Peyer's patch (tissue), 4 donors: ENCODE results near the gene GDPD5. TPM values are rescaled to one million over a fixed set of nuclear protein-coding genes. Genes with fewer than 3 reads are reported as not detected.

ENCODE experiments used
- DNase-seq, 3 donors: peaks; one replicate each; pipeline ENCODE4 v3.0.0-alpha.2; 2017 to 2019
- H3K27ac ChIP-seq, 4 donors: fragments of 200-600 bp; sonication (generic); one replicate each; pipeline ENCODE4 v1.5.1; 2016 to 2019
- H3K27me3 ChIP-seq, 2 donors: fragments of 200-600 bp; sonication (generic); one replicate each; pipeline ENCODE4 v1.5.1; 2019
- H3K36me3 ChIP-seq, 3 donors: fragments of 200-600 bp; sonication (generic); one replicate each; pipeline ENCODE4 v1.5.1; 2016 to 2019
- H3K4me1 ChIP-seq, 4 donors: fragments of 200-600 bp; sonication (generic); one replicate each; pipeline ENCODE4 v1.5.1; 2016 to 2019
- H3K4me3 ChIP-seq, 4 donors: fragments of 200-600 bp; sonication (generic); 1 replicate in 3 of 4; 2 replicates in 1 of 4; pipeline ENCODE4 v1.5.1; 2016 to 2019; ENCODE audit warnings: mild to moderate bottlenecking in 1 of 4
- H3K9me3 ChIP-seq, 4 donors: fragments of 200-600 bp; sonication (generic); one replicate each; pipeline ENCODE4 v1.5.1; 2016 to 2019; ENCODE audit warnings: mild to moderate bottlenecking in 1 of 4
- POLR2A ChIP-seq, 2 donors: fragments of 450-650 bp; IDR thresholded peaks; one replicate each; pipeline ENCODE4 v1.5.1; 2017; ENCODE audit warnings: antibody characterized with exemption in 2 of 2, mild to moderate bottlenecking in 2 of 2, moderate library complexity in 2 of 2
- total RNA-seq, 4 donors: library from RNA; depleted of rRNA; stranded (reverse); fragments of >200 nt; gene quantifications; one replicate each; pipeline ENCODE4 v1.1.0, GENCODE V29; 2016
- TF ChIP-seq, protein P1 (sequence below), 6 experiments: fragments of 450-650 bp in 4 of 6; fragments of 200-600 bp in 2 of 6; sonication (generic) in 1 of 6; IDR thresholded peaks; one replicate each; pipeline ENCODE4 v1.5.1; 2017 to 2019; ENCODE audit warnings: antibody characterized with exemption in 6 of 6, mild to moderate bottlenecking in 3 of 6, moderate library complexity in 1 of 6

GDPD5 gene
- total RNA-seq, 4 donors from 2014 or later: 2.5 to 48.9 (median 22.2) TPM

DNA sequence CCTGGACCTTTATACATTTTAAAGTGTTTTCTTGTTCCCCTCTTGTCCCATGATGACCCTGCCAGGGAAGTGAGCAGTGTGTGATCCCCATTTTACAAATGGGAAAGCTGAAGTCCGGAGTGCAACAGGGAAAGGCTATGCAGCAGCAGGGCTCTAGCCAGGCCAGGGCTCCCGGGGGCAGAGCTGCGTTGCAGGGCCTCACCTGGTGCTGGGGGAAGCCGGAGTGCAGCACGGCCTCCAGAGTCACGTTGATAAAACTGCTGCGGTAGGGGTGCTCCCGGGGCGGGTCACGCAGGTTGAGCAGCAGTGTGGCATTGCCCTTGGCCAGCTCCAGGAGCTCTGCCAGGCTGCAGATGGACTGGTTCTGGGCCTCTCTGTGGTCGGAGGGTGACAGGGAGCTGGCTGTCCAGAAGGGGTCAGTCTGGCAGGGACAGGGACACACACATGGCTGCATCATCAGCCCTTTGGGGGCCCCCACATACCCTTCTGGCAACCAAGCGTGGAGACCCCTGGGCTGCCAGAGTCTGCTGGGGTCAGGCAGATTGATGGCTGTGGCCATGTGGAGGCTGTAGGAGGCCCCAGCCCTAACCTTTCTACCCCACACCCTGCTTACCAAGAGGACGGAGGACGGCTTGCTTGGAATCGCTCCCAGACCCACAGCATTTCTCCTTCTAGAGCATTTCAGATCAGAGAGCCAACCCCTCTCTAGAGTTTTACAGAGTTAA, 83.4 kb downstream of the GDPD5 start:
- no peak overlapping the region for H3K27ac ChIP-seq
- no peaks in the 10 kb centered on the region for H3K4me1 ChIP-seq
- no peaks in the 10 kb centered on the region for H3K27me3 ChIP-seq
- DNase-seq: no peak
- H3K9me3 ChIP-seq: no peaks in the 10 kb centered on the region
- no peak for TF ChIP-seq POLR2A (IDR thresholded peaks at IDR 0.05)
- TF ChIP-seq, protein P1, sequence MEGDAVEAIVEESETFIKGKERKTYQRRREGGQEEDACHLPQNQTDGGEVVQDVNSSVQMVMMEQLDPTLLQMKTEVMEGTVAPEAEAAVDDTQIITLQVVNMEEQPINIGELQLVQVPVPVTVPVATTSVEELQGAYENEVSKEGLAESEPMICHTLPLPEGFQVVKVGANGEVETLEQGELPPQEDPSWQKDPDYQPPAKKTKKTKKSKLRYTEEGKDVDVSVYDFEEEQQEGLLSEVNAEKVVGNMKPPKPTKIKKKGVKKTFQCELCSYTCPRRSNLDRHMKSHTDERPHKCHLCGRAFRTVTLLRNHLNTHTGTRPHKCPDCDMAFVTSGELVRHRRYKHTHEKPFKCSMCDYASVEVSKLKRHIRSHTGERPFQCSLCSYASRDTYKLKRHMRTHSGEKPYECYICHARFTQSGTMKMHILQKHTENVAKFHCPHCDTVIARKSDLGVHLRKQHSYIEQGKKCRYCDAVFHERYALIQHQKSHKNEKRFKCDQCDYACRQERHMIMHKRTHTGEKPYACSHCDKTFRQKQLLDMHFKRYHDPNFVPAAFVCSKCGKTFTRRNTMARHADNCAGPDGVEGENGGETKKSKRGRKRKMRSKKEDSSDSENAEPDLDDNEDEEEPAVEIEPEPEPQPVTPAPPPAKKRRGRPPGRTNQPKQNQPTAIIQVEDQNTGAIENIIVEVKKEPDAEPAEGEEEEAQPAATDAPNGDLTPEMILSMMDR (IDR thresholded peaks at IDR 0.05): no peak
- H3K36me3 ChIP-seq: no peaks in the 10 kb centered on the region
- no peak overlapping the region for H3K4me3 ChIP-seq

DNA sequence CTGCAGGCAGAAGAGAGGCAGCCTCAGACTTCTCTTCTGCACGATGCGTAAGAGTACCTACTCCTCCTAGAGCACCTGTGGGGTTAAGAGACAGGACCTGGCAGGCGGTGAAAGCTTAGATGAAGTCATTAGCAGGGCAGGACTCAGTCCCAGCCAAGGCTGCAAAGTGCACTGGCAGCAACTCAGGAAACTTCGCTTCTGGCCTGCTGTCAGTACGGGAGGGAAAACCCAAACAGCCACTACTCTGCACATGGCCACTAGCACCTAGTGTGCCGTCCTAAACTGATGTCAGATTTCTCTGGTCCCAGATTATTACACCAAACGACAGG, 84.0 kb downstream of the GDPD5 start:
- Histone ChIP-seq H3K9me3 (no peaks in the 10 kb centered on the region), H3K4me3 (no peak overlapping the region), H3K27me3 (no peaks in the 10 kb centered on the region), H3K27ac (no peak overlapping the region), H3K36me3 (no peaks in the 10 kb centered on the region), H3K4me1 (no peaks in the 10 kb centered on the region)
- TF ChIP-seq POLR2A (IDR thresholded peaks at IDR 0.05): no peak
- TF ChIP-seq, protein P1 (IDR thresholded peaks at IDR 0.05): no peak
- DNase-seq: no peak

DNA sequence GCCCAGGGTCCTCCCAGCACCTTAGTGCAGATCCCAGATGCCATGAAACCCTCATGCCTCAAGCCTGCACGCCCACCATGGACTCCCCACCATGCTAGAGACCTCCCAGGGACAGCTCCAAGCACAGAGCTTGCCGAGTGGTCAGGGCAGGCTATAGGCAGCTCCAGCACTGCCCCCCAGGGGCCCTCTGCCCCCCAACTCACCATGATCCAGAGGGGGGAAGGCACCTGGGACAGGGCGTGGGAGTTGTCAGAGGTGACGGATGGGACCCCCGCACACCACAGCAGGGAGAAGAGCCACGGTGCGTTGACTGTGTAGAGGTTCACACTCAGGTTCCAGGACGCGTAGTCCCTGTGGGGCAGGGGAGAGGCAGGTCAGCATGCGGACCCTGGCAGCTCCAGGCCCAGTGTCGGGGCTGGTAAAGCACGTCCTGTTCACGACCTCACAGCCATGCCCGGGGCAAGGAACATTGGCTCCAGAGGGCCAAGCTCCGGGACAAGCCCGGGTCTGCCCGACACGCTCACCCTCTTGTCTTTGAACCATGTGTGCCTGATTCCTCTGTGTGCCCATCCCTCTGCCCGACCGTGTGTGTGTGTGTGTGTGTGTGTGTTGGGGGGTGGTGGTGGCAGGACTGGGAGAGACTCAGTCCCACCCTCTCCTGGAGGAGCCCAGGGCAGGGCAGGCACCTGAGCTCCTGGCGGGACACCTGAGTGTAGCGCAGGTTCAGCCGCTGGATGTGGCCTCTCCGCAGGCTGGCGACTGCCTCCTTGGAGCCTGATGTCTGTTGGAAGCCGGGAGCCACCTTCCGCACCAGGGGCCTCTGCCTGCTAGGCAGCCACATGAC, 84.6 kb downstream of the GDPD5 start:
- no peaks in the 10 kb centered on the region for H3K4me1 ChIP-seq
- H3K36me3 ChIP-seq: no peaks in the 10 kb centered on the region
- H3K9me3 ChIP-seq: no peaks in the 10 kb centered on the region
- H3K4me3 ChIP-seq: no peak overlapping the region
- DNase-seq: no peak
- TF ChIP-seq, protein P1 (IDR thresholded peaks at IDR 0.05): no peak
- TF ChIP-seq POLR2A (IDR thresholded peaks at IDR 0.05): no peak
- no peak overlapping the region for H3K27ac ChIP-seq
- no peaks in the 10 kb centered on the region for H3K27me3 ChIP-seq

DNA sequence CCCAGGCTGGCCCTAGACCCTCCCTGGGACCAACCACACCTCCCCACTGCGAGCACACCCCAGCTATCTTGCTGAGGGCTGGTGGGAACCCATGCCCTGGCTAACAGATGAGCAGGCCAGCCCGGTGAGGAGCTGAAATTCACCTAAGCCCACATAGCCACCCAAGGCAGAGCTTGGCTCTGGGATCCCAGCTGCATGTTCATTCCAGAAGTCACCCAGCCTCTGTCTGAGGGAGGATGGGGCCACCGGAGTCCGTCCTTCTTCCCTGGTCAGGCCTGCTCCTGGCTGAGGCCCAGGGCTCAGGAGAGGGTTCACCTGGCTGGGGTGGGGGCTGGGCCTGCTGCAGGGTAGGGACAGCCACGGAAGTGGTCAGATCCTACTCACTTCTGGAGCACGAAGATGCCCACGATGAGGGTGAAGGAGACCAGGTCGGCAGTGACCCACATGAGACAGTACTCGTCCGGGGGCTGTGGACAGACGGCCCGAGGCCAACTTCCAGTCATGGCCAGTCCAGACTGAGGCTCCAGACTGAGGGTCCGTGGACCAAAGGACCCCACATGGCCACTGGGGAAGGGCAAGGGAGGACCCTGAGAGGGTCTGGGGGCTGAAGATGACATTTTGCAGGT, 86.1 kb downstream of the GDPD5 start:
- no peak overlapping the region for H3K27ac ChIP-seq
- H3K4me1 ChIP-seq: no peaks in the 10 kb centered on the region
- DNase-seq: no peak
- no peaks in the 10 kb centered on the region for H3K36me3 ChIP-seq
- no peak for TF ChIP-seq POLR2A (IDR thresholded peaks at IDR 0.05)
- TF ChIP-seq, protein P1 (IDR thresholded peaks at IDR 0.05): no peak
- H3K9me3 ChIP-seq: no peaks in the 10 kb centered on the region
- no peak overlapping the region for H3K4me3 ChIP-seq
- no peaks in the 10 kb centered on the region for H3K27me3 ChIP-seq

DNA sequence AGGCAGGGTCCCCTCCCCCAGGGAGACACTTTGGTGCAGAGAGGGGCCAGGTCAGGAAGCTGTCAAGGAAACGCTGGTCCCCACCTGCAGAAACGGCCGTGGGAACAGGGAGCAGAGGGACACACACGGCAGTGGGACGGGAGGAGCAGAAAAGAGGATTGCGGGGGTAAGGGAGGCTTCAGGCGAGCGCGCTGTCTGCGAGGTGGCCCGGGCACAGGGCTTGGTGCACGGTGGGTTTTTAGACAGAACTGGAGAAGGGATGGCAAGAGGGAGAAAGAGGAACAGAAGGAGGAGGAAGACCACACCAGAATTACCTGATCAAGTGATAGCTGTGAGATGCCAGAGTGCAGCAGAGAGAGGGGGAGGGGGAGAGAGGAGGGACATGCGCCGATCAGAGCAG, 86.7 kb downstream of the GDPD5 start:
- Histone ChIP-seq H3K4me1 (no peaks in the 10 kb centered on the region), H3K9me3 (no peaks in the 10 kb centered on the region), H3K36me3 (no peaks in the 10 kb centered on the region), H3K27me3 (no peaks in the 10 kb centered on the region), H3K27ac (no peak overlapping the region), H3K4me3 (no peak overlapping the region)
- no peak for DNase-seq
- TF ChIP-seq POLR2A (IDR thresholded peaks at IDR 0.05): no peak
- TF ChIP-seq, protein P1 (IDR thresholded peaks at IDR 0.05): no peak
